K562 (cell line): ENCODE results near the gene PLA2G15. TPM values are rescaled to one million over a fixed set of nuclear protein-coding genes. Genes with fewer than 3 reads are reported as not detected.
A peak's percentile ranks its signal among the peaks of the same experiment; 100 is the strongest.

Experiments
- ATAC-seq: fragments of 200-7000 bp; cut with Tn5 transposase; 3 replicates; pipeline ENCODE4 v1.9.1; 2020; ENCODE audit warnings: moderate library complexity
- BruUV-seq: library from RNA; stranded (reverse); fragments of 400-500 nt; replicated peaks from 2 replicates; lab custom pipeline; 2021; lab: Mats Ljungman, UMichigan
- CTCF ChIA-PET: fragments of 300-600 bp; formaldehyde crosslinking; extraction: SDS; loops from one replicate; lab custom pipeline; 2021; ENCODE audit warnings: low intra/inter-chr PET ratio; lab: Yijun Ruan, JAX
- POLR2A ChIA-PET: fragments of 300-600, 350-650 bp; sonication (Branson Sonifier 250); formaldehyde crosslinking; extraction: SDS; loops from one replicate; lab custom pipeline; 2021; ENCODE audit warnings: antibody characterized with exemption, inconsistent platforms; lab: Yijun Ruan, JAX
- DNase-seq, 4 experiments: peaks; one replicate each; pipeline versions ENCODE4 v3.0.0 to v3.0.0-alpha.2; 2011 to 2018; ENCODE audit warnings: low spot score in 3 of 4, mixed read lengths in 3 of 4; ENCODE audit errors: extremely low read depth in 1 of 4
- FAIRE-seq: peaks from 2 replicates; lab custom pipeline; 2011; peaks lifted over from hg19 to GRCh38; lab: Jason Lieb, UNC
- H2AFZ ChIP-seq: 2 replicates; pipeline ENCODE4 v1.6.0; 2011; ENCODE audit warnings: low read depth, low read length, control low read depth, inconsistent platforms
- H3K27ac ChIP-seq: fragments of 200-600 bp; 3 replicates; pipeline ENCODE4 v1.8.0; 2011; ENCODE audit warnings: low read depth, mild to moderate bottlenecking, control low read depth, inconsistent platforms, low read length, moderate library complexity, mixed read lengths; ENCODE audit errors: extremely low read depth
- H3K27me3 ChIP-seq, 2 experiments: fragments of 300-600 bp in 1 of 2; 2 replicates in 1 of 2; 3 replicates in 1 of 2; pipeline versions ENCODE4 v1.6.0 to v1.8.0; 2011; ENCODE audit warnings: inconsistent platforms in 2 of 2, low read length in 2 of 2, mild to moderate bottlenecking in 1 of 2, mixed read lengths in 1 of 2, moderate library complexity in 1 of 2; ENCODE audit not compliant: control insufficient read depth in 2 of 2, insufficient read depth in 2 of 2
- H3K36me3 ChIP-seq: fragments of 300-600 bp; 3 replicates; pipeline ENCODE4 v1.8.0; 2011; ENCODE audit warnings: mild to moderate bottlenecking, low read length, inconsistent platforms; ENCODE audit not compliant: control insufficient read depth, insufficient read depth
- H3K4me1 ChIP-seq, 2 experiments: fragments of 200-600 bp in 1 of 2; replicated peaks in 1 of 2; 2 replicates in 1 of 2; 3 replicates in 1 of 2; pipeline versions ENCODE4 v1.5.1 to v1.8.0; 2011; ENCODE audit warnings: inconsistent platforms in 2 of 2, low read length in 2 of 2, mild to moderate bottlenecking in 1 of 2, mixed read lengths in 1 of 2, moderate library complexity in 1 of 2; ENCODE audit not compliant: control insufficient read depth in 2 of 2, insufficient read depth in 2 of 2
- H3K4me2 ChIP-seq: 2 replicates; pipeline ENCODE4 v1.6.1; 2011; ENCODE audit warnings: low read length, control low read depth, inconsistent platforms, mixed read lengths; ENCODE audit not compliant: insufficient read depth
- H3K4me3 ChIP-seq: fragments of 200-600 bp; sonication (generic), shearing (Covaris generic); 2 replicates; pipeline ENCODE4 v1.5.1; 2016; ENCODE audit warnings: control low read depth, inconsistent platforms
- H3K79me2 ChIP-seq: fragments of 200-600 bp; 3 replicates; pipeline ENCODE4 v1.8.0; 2011; ENCODE audit warnings: low read length, inconsistent platforms; ENCODE audit not compliant: control insufficient read depth, insufficient read depth
- H3K9ac ChIP-seq, 2 experiments: 2 replicates each; pipeline versions ENCODE4 v1.6.0 to v1.6.1; 2011; ENCODE audit warnings: low read depth in 2 of 2, low read length in 2 of 2, control low read depth in 1 of 2, inconsistent platforms in 1 of 2, mild to moderate bottlenecking in 1 of 2, mixed read lengths in 1 of 2; ENCODE audit not compliant: insufficient read depth in 1 of 2
- H3K9me1 ChIP-seq: one replicate; pipeline ENCODE4 v1.6.0; 2011; ENCODE audit warnings: inconsistent platforms, mild to moderate bottlenecking, low read length, moderate library complexity; ENCODE audit not compliant: control insufficient read depth, insufficient read depth
- H3K9me3 ChIP-seq: replicated peaks from 2 replicates; pipeline ENCODE4 v1.5.1; 2011; ENCODE audit warnings: low read depth, low read length, inconsistent platforms; ENCODE audit not compliant: control insufficient read depth, insufficient read depth
- H4K20me1 ChIP-seq: replicated peaks from 2 replicates; pipeline ENCODE4 v1.6.1; 2011; ENCODE audit warnings: low read length, inconsistent platforms, mixed read lengths; ENCODE audit not compliant: control insufficient read depth, insufficient read depth
- ARNT ChIP-seq, 2 experiments: fragments of 450-650 bp; IDR thresholded peaks; 2 replicates each; pipeline ENCODE4 v1.6.1; 2016; ENCODE audit warnings: mild to moderate bottlenecking in 1 of 2
- HNRNPH1 ChIP-seq: fragments of 200-400 bp; formaldehyde crosslinking; optimal IDR thresholded peaks from 2 replicates; pipeline ENCODE3; 2017; ENCODE audit warnings: low read depth, mild to moderate bottlenecking, low read length, moderate library complexity
- IFI16 ChIP-seq: fragments of 250-450 bp; sonication (Bioruptor Pico); IDR thresholded peaks from 2 replicates; pipeline ENCODE4 v2.1.2; 2022; ENCODE audit warnings: mild to moderate bottlenecking, inconsistent platforms
- NFIX ChIP-seq: fragments of 250-450 bp; sonication (Bioruptor Pico); IDR thresholded peaks from 2 replicates; pipeline ENCODE4 v1.4.0; 2020; ENCODE audit warnings: low read depth, mild to moderate bottlenecking, moderate library complexity
- SMARCE1 ChIP-seq: fragments of 450-650 bp; IDR thresholded peaks from 2 replicates; pipeline ENCODE4 v1.7.1; 2016; ENCODE audit warnings: mild to moderate bottlenecking
- TCF3 ChIP-seq: sonication (generic); formaldehyde crosslinking; IDR thresholded peaks from 2 replicates; pipeline ENCODE4 v1.4.0; 2020; ENCODE audit warnings: mild to moderate bottlenecking, missing genetic modification reagents
- TEAD1 ChIP-seq, 2 experiments: fragments of 450-650 bp in 1 of 2; sonication (generic) in 1 of 2; formaldehyde crosslinking; IDR thresholded peaks; 2 replicates each; pipeline versions ENCODE4 v1.4.0 to v1.8.0; 2020 to 2022; ENCODE audit warnings: mild to moderate bottlenecking in 2 of 2, missing genetic modification reagents in 1 of 2
- TGIF2 ChIP-seq: sonication (generic); formaldehyde crosslinking; IDR thresholded peaks from 2 replicates; pipeline ENCODE4 v1.8.1; 2022; ENCODE audit warnings: mild to moderate bottlenecking, missing genetic modification reagents, moderate library complexity
- WGBS: fragments of 100-300 bp; shearing (Covaris generic); methylation state at CpG from one replicate; pipeline ENCODE4 v1.1.6; 2016; ENCODE audit warnings: low coverage, mixed read lengths; ENCODE audit not compliant: insufficient coverage; ENCODE audit errors: missing lambda C conversion rate; 5-methylcytosine and 5-hydroxymethylcytosine counted together
- in situ Hi-C: fragments of 300-500 bp; cut with MboI; formaldehyde crosslinking; loops from 4 replicates; pipeline ENCODE4 v1.15.0; 2018; ENCODE audit warnings: inconsistent platforms, mixed read lengths
- intact Hi-C: fragments of 100-400 bp; cut with micrococcal nuclease; formaldehyde crosslinking; loops from 2 replicates; pipeline ENCODE4 v1.14.2; 2022
- polyA plus RNA-seq, 8 experiments: library from polyadenylated mRNA; depleted of rRNA in 4 of 8; stranded (reverse) in 5 of 8; unstranded in 3 of 8; fragments of >200 nt; fragmentation: Nextera tagmentation in 2 of 8; fragmentation: Illumina TruSeq in 1 of 8; extraction: Ambion mirVana in 2 of 8; extraction: Trizol in 1 of 8; gene quantifications; 2 replicates each; pipeline versions ENCODE4 v1.2.1 to v1.2.3, GENCODE V29; 2011 to 2014; ENCODE audit warnings: inconsistent platforms in 1 of 8, missing spikeins in 1 of 8
- total RNA-seq, 7 experiments: library from RNA; depleted of rRNA in 6 of 7; stranded (reverse); fragments of >200 nt in 6 of 7; fragmentation: Illumina TruSeq in 2 of 7; extraction: Trizol in 2 of 7; gene quantifications; 2 replicates each; pipeline versions ENCODE4 v1.2.1 to v1.2.3, GENCODE V29; 2011 to 2021; ENCODE audit warnings: low replicate concordance in 1 of 7
- TF ChIP-seq, protein P1 (sequence below): fragments of 250-450 bp; sonication (Bioruptor Pico); IDR thresholded peaks from 2 replicates; pipeline ENCODE4 v1.9.0; 2021; ENCODE audit warnings: mild to moderate bottlenecking
- TF ChIP-seq, protein P2 (sequence below): fragments of 250-450 bp; sonication (Bioruptor Pico); IDR thresholded peaks from 2 replicates; pipeline ENCODE4 v1.8.0; 2022; ENCODE audit warnings: moderate library complexity, mild to moderate bottlenecking, inconsistent platforms
- TF ChIP-seq, protein P3 (sequence below): sonication (generic); formaldehyde crosslinking; IDR thresholded peaks from 2 replicates; pipeline ENCODE4 v1.9.0; 2022; ENCODE audit warnings: mild to moderate bottlenecking, missing genetic modification reagents
- TF ChIP-seq, protein P4 (sequence below): sonication (generic); formaldehyde crosslinking; IDR thresholded peaks from 2 replicates; pipeline ENCODE4 v1.8.1; 2023; ENCODE audit warnings: mild to moderate bottlenecking, missing genetic modification reagents

PLA2G15 gene
- total and polyA plus RNA-seq, 9 of the 15 experiments (the other 6 are each of a cell fraction or from before 2014, with no cell fraction given) = 0.42 to 8.6 (median 4.8) TPM

DNA sequence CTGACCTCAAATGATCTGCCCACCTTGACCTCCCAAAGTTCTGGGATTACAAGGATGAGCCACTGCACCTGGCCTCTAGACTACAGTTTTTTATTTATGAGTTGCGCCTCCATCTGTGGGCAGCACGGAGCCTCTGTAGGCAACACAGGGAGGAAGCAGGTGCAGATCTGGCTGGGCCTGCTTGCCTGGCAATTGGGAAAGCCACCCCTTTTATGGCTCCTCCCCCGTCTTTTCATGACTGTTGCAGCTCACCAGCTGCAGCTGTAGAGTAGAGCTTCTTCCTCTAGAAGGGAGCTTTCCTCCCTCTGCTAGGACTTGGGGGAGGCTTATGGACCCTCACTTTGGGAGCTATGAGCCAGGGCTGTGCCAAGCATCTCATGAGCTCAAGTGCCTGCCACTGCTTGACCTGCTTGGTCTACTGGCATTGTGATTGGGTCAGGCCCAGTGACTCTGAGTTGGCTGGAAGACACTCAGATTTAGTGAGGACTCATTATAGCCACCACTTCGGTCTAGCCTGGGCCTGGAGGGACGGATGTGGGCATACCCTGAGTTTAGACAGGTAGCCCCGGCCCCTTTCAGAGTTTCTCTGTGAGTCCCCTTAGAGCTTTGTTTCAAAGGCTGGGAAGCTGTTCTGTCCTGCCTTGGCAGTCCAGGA lies 12.2 kb downstream of the PLA2G15 start:
- Histone ChIP-seq H3K27ac (no peak overlapping the region), H4K20me1 (0 out of 2 replicates have a peak, but pooled peaks cover 7% of the 10 kb centered on the region), H3K36me3 (peaks cover 18% of the 10 kb centered on the region; the same call in 2 of the 3 replicates), H3K27me3 (no peaks in the 10 kb centered on the region), H3K79me2 (no peaks in the 10 kb centered on the region), H3K4me1 (peaks cover 0 to 3% of the 10 kb centered on the region in 2 experiments; a peak in 1 of 5 replicates), H2AFZ (no peak overlapping the region), H3K9ac (0 out of 4 replicates have a peak overlapping the region, but pooled peaks of 1 of the 2 experiments have one; percentile 30), H3K9me1 (peaks cover 4% of the 10 kb centered on the region), H3K4me3 (no peak overlapping the region), H3K4me2 (no peak overlapping the region)
- DNase-seq (no peak), ATAC-seq (no peak)
- no TSS peak for BruUV-seq
- ChIA-PET POLR2A (interaction anchor here (0.5 to 0.8 kb wide), 4 partner anchors 8 to 252 kb away, joined by 3 to 4 read pairs (median 3); partner anchors contain the start of genes PRMT7 and SLC7A6OS), CTCF (no interaction called here)
- in situ Hi-C loops (no loop called here), intact Hi-C loops (no loop called here)
- 73% methylated on average over 6 of the region's 6 CpGs for WGBS
- TF ChIP-seq HNRNPH1 = no peak
- no peak for TF ChIP-seq SMARCE1
- TF ChIP-seq IFI16 (CRISPR knock-in tag) = no peak
- TF ChIP-seq TCF3 (CRISPR knock-in tag) = no peak
- no peak for TF ChIP-seq TEAD1 (CRISPR knock-in tag; IDR thresholded peaks at IDR 0.05)
- no peak for TF ChIP-seq ARNT (IDR thresholded peaks at IDR 0.05)
- TF ChIP-seq, protein P1, sequence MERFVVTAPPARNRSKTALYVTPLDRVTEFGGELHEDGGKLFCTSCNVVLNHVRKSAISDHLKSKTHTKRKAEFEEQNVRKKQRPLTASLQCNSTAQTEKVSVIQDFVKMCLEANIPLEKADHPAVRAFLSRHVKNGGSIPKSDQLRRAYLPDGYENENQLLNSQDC = no peak
- TF ChIP-seq, protein P2, sequence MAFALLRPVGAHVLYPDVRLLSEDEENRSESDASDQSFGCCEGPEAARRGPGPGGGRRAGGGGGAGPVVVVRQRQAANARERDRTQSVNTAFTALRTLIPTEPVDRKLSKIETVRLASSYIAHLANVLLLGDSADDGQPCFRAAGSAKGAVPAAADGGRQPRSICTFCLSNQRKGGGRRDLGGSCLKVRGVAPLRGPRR = no peak
- no peak for TF ChIP-seq TGIF2 (CRISPR knock-in tag)
- no peak for TF ChIP-seq NFIX (CRISPR knock-in tag)
- TF ChIP-seq, protein P3, sequence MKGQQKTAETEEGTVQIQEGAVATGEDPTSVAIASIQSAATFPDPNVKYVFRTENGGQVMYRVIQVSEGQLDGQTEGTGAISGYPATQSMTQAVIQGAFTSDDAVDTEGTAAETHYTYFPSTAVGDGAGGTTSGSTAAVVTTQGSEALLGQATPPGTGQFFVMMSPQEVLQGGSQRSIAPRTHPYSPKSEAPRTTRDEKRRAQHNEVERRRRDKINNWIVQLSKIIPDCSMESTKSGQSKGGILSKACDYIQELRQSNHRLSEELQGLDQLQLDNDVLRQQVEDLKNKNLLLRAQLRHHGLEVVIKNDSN = no peak
- TF ChIP-seq, protein P4, sequence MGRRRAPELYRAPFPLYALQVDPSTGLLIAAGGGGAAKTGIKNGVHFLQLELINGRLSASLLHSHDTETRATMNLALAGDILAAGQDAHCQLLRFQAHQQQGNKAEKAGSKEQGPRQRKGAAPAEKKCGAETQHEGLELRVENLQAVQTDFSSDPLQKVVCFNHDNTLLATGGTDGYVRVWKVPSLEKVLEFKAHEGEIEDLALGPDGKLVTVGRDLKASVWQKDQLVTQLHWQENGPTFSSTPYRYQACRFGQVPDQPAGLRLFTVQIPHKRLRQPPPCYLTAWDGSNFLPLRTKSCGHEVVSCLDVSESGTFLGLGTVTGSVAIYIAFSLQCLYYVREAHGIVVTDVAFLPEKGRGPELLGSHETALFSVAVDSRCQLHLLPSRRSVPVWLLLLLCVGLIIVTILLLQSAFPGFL (CRISPR knock-in tag) = no peak
- TF ChIP-seq, all 486 proteins: peak for 0
- no peaks in the 10 kb centered on the region for H3K9me3 ChIP-seq
- no peak for FAIRE-seq
